Muscle layer of duodenum (tissue), 2 donors: ENCODE measurements around the gene WDR18.

Experiments
- H3K27ac ChIP-seq: one replicate; pipeline ENCODE4 v1.7.0; 2013; ENCODE audit warnings: mild to moderate bottlenecking, low read length
- H3K27me3 ChIP-seq: one replicate; pipeline ENCODE4 v1.7.0; 2013; ENCODE audit warnings: low read depth, mild to moderate bottlenecking, control low read depth, low read length
- H3K36me3 ChIP-seq, 2 donors: one replicate each; pipeline ENCODE4 v1.7.0; 2013; ENCODE audit warnings: low read length in 2 of 2, control low read depth in 1 of 2, mild to moderate bottlenecking in 1 of 2; ENCODE audit not compliant: insufficient read depth in 2 of 2, control insufficient read depth in 1 of 2
- H3K4me1 ChIP-seq, 2 donors: one replicate each; pipeline ENCODE4 v1.7.0; 2013; ENCODE audit warnings: low read length in 2 of 2, mild to moderate bottlenecking in 2 of 2, control low read depth in 1 of 2, moderate library complexity in 1 of 2; ENCODE audit not compliant: insufficient read depth in 2 of 2, control insufficient read depth in 1 of 2
- H3K4me3 ChIP-seq, 2 donors: one replicate each; pipeline ENCODE4 v1.7.0; 2013; ENCODE audit warnings: low read length in 2 of 2, low read depth in 1 of 2, mild to moderate bottlenecking in 1 of 2
- H3K9me3 ChIP-seq, 2 donors: one replicate each; pipeline ENCODE4 v1.7.0; 2013; ENCODE audit warnings: low read length in 2 of 2, control low read depth in 1 of 2, mild to moderate bottlenecking in 1 of 2; ENCODE audit not compliant: control insufficient read depth in 1 of 2
- donor health status: healthy.

The WDR18 gene

GRCh38 chr19:995051-995827 is 11.1 kb downstream of the WDR18 start:
- Histone ChIP-seq H3K27me3 (peaks cover 37% of the 10 kb centered on the region), H3K9me3 (no peaks in the 10 kb centered on the region), H3K36me3 (peaks cover 0 to 32% of the 10 kb centered on the region in 2 donors), H3K4me3 (no peak overlapping the region), H3K27ac (no peak overlapping the region), H3K4me1 (peaks cover 0 to 10% of the 10 kb centered on the region in 2 donors)

GRCh38 chr19:996051-996838 is 12.1 kb downstream of the WDR18 start:
- Histone ChIP-seq H3K27me3 (peaks cover 42% of the 10 kb centered on the region), H3K4me3 (no peak overlapping the region), H3K36me3 (peaks cover 0 to 23% of the 10 kb centered on the region in 2 donors), H3K27ac (no peak overlapping the region), H3K4me1 (peaks cover 0 to 16% of the 10 kb centered on the region in 2 donors), H3K9me3 (no peaks in the 10 kb centered on the region)

GRCh38 chr19:998064-998463 is 13.9 kb downstream of the WDR18 start:
- peaks cover 0 to 18% of the 10 kb centered on the region in 2 donors for H3K36me3 ChIP-seq
- H3K9me3 ChIP-seq = no peaks in the 10 kb centered on the region
- H3K27ac ChIP-seq = no peak overlapping the region
- peaks cover 0 to 23% of the 10 kb centered on the region in 2 donors for H3K4me1 ChIP-seq
- H3K27me3 ChIP-seq = peaks cover 56% of the 10 kb centered on the region
- no peak overlapping the region for H3K4me3 ChIP-seq

GRCh38 chr19:999379-999719 is 15.2 kb downstream of the WDR18 start:
- Histone ChIP-seq H3K36me3 (peaks cover 0 to 6% of the 10 kb centered on the region in 2 donors), H3K4me3 (no peak overlapping the region), H3K9me3 (no peaks in the 10 kb centered on the region), H3K27me3 (peaks cover 59% of the 10 kb centered on the region), H3K27ac (no peak overlapping the region), H3K4me1 (peaks cover 0 to 23% of the 10 kb centered on the region in 2 donors)

GRCh38 chr19:1000095-1000494 is 15.9 kb downstream of the WDR18 start, which contains the start of gene GRIN3B:
TSS of gene GRIN3B (plus strand) at chr19:1000419. CDS start at chr19:1000438, 19 bp downstream.
- Histone ChIP-seq H3K4me1 (peaks cover 0 to 23% of the 10 kb centered on the region in 2 donors), H3K9me3 (no peaks in the 10 kb centered on the region), H3K27ac (no peak within 1 kb of the TSS), H3K4me3 (no peak within 1 kb of the TSS), H3K36me3 (no peaks in the 10 kb centered on the region), H3K27me3 (peaks cover 59% of the 10 kb centered on the region)

- no peaks in the 10 kb centered on the region for H3K9me3 ChIP-seq
- peaks cover 53% of the 10 kb centered on the region for H3K27me3 ChIP-seq
- H3K4me1 ChIP-seq = peaks cover 0 to 20% of the 10 kb centered on the region in 2 donors
- H3K27ac ChIP-seq = no peak overlapping the region
- no peak overlapping the region for H3K4me3 ChIP-seq
- no peaks in the 10 kb centered on the region for H3K36me3 ChIP-seq
Measured at GRCh38 chr19:1000591-1001537, 16.7 kb downstream of the WDR18 start.

GRCh38 chr19:1001538-1002166 is 17.5 kb downstream of the WDR18 start:
- no peaks in the 10 kb centered on the region for H3K9me3 ChIP-seq
- no peak overlapping the region for H3K27ac ChIP-seq
- H3K36me3 ChIP-seq = no peaks in the 10 kb centered on the region
- H3K27me3 ChIP-seq = peaks cover 45% of the 10 kb centered on the region
- no peak overlapping the region for H3K4me3 ChIP-seq
- H3K4me1 ChIP-seq = peaks cover 0 to 13% of the 10 kb centered on the region in 2 donors

- Histone ChIP-seq H3K4me3 (no peak overlapping the region), H3K36me3 (no peaks in the 10 kb centered on the region), H3K27me3 (peaks cover 38% of the 10 kb centered on the region), H3K27ac (no peak overlapping the region), H3K9me3 (no peaks in the 10 kb centered on the region), H3K4me1 (peaks cover 0 to 13% of the 10 kb centered on the region in 2 donors)
Measured at GRCh38 chr19:1002600-1002999, 18.5 kb downstream of the WDR18 start.

- H3K27ac ChIP-seq = no peak overlapping the region
- peaks cover 31% of the 10 kb centered on the region for H3K27me3 ChIP-seq
- peaks cover 0 to 13% of the 10 kb centered on the region in 2 donors for H3K4me1 ChIP-seq
- H3K9me3 ChIP-seq = no peaks in the 10 kb centered on the region
- no peaks in the 10 kb centered on the region for H3K36me3 ChIP-seq
- H3K4me3 ChIP-seq = no peak overlapping the region
Measured at GRCh38 chr19:1003283-1003682, 19.1 kb downstream of the WDR18 start.

GRCh38 chr19:1004204-1004802 is 20.2 kb downstream of the WDR18 start:
- Histone ChIP-seq H3K4me3 (no peak overlapping the region), H3K9me3 (no peaks in the 10 kb centered on the region), H3K36me3 (peaks cover 0 to 3% of the 10 kb centered on the region in 2 donors), H3K27me3 (peaks cover 25% of the 10 kb centered on the region), H3K27ac (no peak overlapping the region), H3K4me1 (peaks cover 0 to 13% of the 10 kb centered on the region in 2 donors)
